Transverse colon (tissue), 4 donors: Measurements from ENCODE around the gene SETMAR. TPM values are rescaled to one million over a fixed set of nuclear protein-coding genes. Genes with fewer than 3 reads are reported as not detected.

ENCODE experiments used
- DNase-seq: peaks from one replicate; pipeline ENCODE4 v3.0.0-alpha.2; 2019
- H3K27ac ChIP-seq, 4 donors: fragments of 200-600 bp; sonication (generic); 2 replicates each; pipeline ENCODE4 v1.5.1; 2016 to 2018; ENCODE audit warnings: inconsistent platforms in 4 of 4
- H3K27me3 ChIP-seq: fragments of 200-600 bp; sonication (generic); 2 replicates; pipeline ENCODE4 v1.5.1; 2017; ENCODE audit warnings: inconsistent platforms
- H3K36me3 ChIP-seq, 4 donors: fragments of 200-600 bp; sonication (generic); 2 replicates each; pipeline ENCODE4 v1.5.1; 2017 to 2019; ENCODE audit warnings: inconsistent platforms in 4 of 4
- H3K4me1 ChIP-seq, 4 donors: fragments of 200-600 bp; sonication (generic); 2 replicates each; pipeline ENCODE4 v1.5.1; 2017 to 2020; ENCODE audit warnings: inconsistent platforms in 4 of 4
- H3K4me3 ChIP-seq, 4 donors: fragments of 200-600 bp; sonication (generic); 1 replicate in 1 of 4; 2 replicates in 3 of 4; pipeline versions ENCODE4 v1.5.1 to v1.6.1; 2017 to 2019; ENCODE audit warnings: inconsistent platforms in 4 of 4
- H3K9me3 ChIP-seq, 2 donors: fragments of 200-600 bp; sonication (generic); 2 replicates each; pipeline ENCODE4 v1.5.1; 2017 to 2019; ENCODE audit warnings: inconsistent platforms in 2 of 2
- EP300 ChIP-seq: sonication (generic); formaldehyde crosslinking; IDR thresholded peaks from one replicate; pipeline ENCODE4 v1.6.1; 2017; ENCODE audit warnings: antibody characterized with exemption, low read depth
- POLR2A ChIP-seq: fragments of 450-650 bp; IDR thresholded peaks from one replicate; pipeline ENCODE4 v1.6.1; 2016; ENCODE audit warnings: antibody characterized with exemption, mild to moderate bottlenecking, moderate library complexity
- POLR2AphosphoS5 ChIP-seq, 3 donors: sonication (generic); formaldehyde crosslinking; IDR thresholded peaks; one replicate each; pipeline ENCODE4 v1.6.1; 2016; ENCODE audit warnings: antibody characterized with exemption in 3 of 3
- WGBS, 2 donors: methylation state at CpG; one replicate each; pipeline ENCODE4 v1.1.5; 2018; ENCODE audit warnings: low coverage in 1 of 2; 5-methylcytosine and 5-hydroxymethylcytosine counted together
- in situ Hi-C, 4 donors: fragments of 200-750 bp; cut with MboI; loops; one replicate each; pipeline versions ENCODE4 v1.15.0 to v1.15.1; 2017; ENCODE audit warnings: low sequenced_read_pairs in 3 of 4, low pct_ligation_motif_present in 1 of 4, low pct_unique_long_range_greater_than_20kb in 1 of 4
- intact Hi-C: fragments of 100-400 bp; cut with DNase I; formaldehyde crosslinking; loops from one replicate; pipeline ENCODE4 v1.15.1; 2023; ENCODE audit warnings: low total_unique reads
- total RNA-seq, 4 donors: library from RNA; depleted of rRNA; stranded (reverse); fragments of >200 nt; gene quantifications; one replicate each; pipeline ENCODE4 v1.1.0, GENCODE V29; 2016
- TF ChIP-seq, protein P1 (sequence below), 5 experiments: fragments of 200-600 bp in 3 of 5; fragments of 450-650 bp in 2 of 5; sonication (generic) in 3 of 5; IDR thresholded peaks; 1 replicate in 2 of 5; 2 replicates in 3 of 5; pipeline ENCODE4 v1.5.1; 2016 to 2017; ENCODE audit warnings: antibody characterized with exemption in 5 of 5, inconsistent platforms in 3 of 5, mild to moderate bottlenecking in 2 of 5, moderate library complexity in 1 of 5

Gene SETMAR
- 10 to 100 TPM; 12.0 to 30.7 (median 15.9) TPM for total RNA-seq

DNA sequence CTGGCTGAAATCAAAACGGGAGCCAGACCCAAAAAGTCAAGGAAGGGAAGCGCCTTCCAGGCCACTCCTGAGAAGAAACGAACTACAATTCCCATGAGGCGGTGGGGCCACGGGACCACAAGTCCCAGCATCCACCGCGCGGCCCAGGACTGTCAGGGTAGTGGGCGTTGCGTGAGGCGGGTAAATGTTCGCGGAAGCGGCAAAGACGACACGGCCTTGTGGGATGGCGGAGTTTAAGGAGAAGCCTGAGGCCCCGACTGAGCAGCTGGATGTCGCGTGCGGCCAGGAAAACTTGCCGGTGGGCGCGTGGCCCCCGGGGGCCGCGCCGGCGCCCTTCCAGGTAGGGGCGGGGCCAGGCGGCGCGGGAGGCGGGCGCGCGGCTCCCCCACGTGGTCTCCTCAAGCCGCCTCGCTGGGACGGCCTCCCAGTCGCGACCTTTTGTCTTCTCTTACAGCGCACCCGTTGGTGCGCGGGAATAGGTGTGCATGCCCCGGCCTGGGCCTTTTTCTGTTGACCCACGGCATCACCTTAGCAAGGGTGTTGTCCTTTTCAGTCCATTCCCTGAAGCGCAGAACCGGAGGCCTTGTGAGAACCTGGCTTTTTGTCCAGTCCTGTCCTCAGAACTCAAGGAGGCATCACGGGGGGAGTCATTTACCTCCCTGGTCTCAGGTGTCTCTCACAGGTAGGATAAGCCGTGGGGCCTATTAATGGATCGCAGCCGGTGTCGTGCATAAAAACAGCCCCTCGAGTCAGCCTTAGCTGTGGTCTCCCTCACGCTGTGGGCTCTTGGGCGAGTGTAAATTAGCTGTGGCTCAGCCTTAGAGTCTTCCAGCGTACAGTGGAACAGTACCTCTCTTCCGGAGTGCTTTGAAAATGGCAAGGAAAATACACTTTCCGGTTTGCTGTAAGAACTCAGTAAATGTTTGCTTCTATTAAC, at the start of gene SETMAR:
SETMAR (plus strand) TSS at position 183 of the 937 bp plus-strand sequence; CDS start at position 185, 2 bp downstream.
- H3K4me3 ChIP-seq: peak within 1 kb of the TSS; percentile 58 to 85 (median 62)
- no peaks in the 10 kb centered on the region for H3K27me3 ChIP-seq
- in situ Hi-C loops (no loop called here), intact Hi-C loops (no loop called here)
- H3K36me3 ChIP-seq: no peaks in the 10 kb centered on the region
- 0% methylated on average over 1 to 57 of the region's 62 CpGs for WGBS, 2 donors
- H3K9me3 ChIP-seq: no peaks in the 10 kb centered on the region
- peak; percentile 85 for TF ChIP-seq POLR2A
- TF ChIP-seq POLR2AphosphoS5 (IDR thresholded peaks at IDR 0.05): peak; percentile 30 to 82 (median 78)
- TF ChIP-seq EP300: no peak
- H3K27ac ChIP-seq: peak within 1 kb of the TSS; percentile 91 to 94 (median 92)
- peak; percentile 92 for DNase-seq
- H3K4me1 ChIP-seq: peaks cover 10 to 26% (median 18%) of the 10 kb centered on the region in 4 donors

DNA sequence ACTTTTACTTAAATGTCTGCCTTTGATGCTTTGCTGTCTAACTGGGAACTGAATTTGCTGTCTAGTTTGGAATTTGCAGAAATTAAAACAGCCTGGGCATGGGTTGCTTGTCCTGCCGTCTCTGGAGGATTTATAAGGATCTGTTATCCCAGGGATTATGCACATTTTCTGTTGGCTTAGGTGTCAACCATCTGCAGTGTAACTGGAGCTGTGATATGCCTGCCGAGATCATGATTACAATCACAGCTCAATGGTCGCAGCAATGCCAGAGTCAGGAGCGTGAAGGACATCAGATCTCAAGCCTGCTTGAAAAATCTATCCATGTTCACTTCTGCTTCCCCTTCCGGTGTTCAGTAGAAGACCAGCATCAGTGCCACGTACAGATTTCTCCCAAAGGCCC, 41.8 kb upstream of the SETMAR start:
- DNase-seq: no peak
- in situ Hi-C loops: no loop called here
- WGBS, 2 donors: 84 to 86% methylated on average over 2 to 6 of the region's 6 CpGs

DNA sequence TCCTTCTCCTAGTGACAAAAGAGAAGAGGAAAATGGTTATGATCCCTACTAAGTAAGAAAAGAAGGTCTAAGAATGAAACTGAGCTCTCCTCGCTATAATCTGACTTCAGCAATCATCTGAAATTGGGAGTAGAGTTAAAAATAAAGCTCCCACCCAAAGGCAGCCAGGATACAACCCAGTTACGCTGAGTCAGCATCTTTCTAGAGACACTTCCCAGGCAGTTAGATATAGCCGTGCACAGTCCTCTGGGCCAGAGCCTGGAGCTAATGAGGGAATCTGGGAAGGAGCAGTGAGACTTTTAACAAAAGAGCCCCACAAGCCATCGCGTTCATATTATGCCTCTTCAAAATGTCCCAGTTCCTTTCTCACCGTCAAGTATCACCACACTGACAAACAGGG, 39.1 kb upstream of the SETMAR start:
- no peak for TF ChIP-seq EP300
- no peak overlapping the region for H3K4me3 ChIP-seq
- DNase-seq: no peak

More for the DNA sequence above, 41.8 kb upstream of the SETMAR start:
- H3K4me1 ChIP-seq: no peaks in the 10 kb centered on the region
- TF ChIP-seq POLR2A: no peak
- H3K27ac ChIP-seq: no peak overlapping the region
- no peaks in the 10 kb centered on the region for H3K27me3 ChIP-seq
- intact Hi-C loops: no loop called here
- H3K4me3 ChIP-seq: no peak overlapping the region
- H3K36me3 ChIP-seq: no peaks in the 10 kb centered on the region
- H3K9me3 ChIP-seq: no peaks in the 10 kb centered on the region

DNA sequence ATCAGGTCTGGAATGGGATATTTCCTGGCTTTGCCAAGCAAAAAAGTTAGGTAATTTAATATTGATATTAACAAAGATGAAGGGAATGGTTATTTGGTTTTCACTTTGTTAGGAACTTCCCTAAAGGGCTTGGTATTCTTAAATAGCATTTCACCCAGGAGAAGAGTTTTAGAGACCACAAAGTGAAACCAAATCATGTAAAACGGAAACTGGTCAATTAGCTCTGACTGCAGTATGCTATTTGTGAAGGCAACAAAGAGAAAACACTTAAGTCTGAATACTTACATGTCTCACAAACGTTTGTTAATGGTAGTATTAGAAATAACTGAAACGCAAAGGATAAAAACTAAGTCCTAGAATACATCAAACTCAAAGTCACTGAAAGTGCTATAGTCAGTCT, 32.4 kb upstream of the SETMAR start:
- in situ Hi-C loops: loop anchor here in 2 of 4 donors (10.0 kb wide), 1 partner anchor 1066 kb away; no protein-coding TSS in a partner anchor
- H3K4me3 ChIP-seq: no peak overlapping the region
- WGBS, 2 donors: 26 to 71% methylated on average over 3 of the region's 3 CpGs

More for the DNA sequence above, 39.1 kb upstream of the SETMAR start:
- intact Hi-C loops: no loop called here
- no peaks in the 10 kb centered on the region for H3K4me1 ChIP-seq
- no peak overlapping the region for H3K27ac ChIP-seq
- H3K36me3 ChIP-seq: no peaks in the 10 kb centered on the region
- 68 to 73% methylated on average over 5 to 6 of the region's 6 CpGs for WGBS, 2 donors
- in situ Hi-C loops: no loop called here
- H3K9me3 ChIP-seq: no peaks in the 10 kb centered on the region
- no peaks in the 10 kb centered on the region for H3K27me3 ChIP-seq

DNA sequence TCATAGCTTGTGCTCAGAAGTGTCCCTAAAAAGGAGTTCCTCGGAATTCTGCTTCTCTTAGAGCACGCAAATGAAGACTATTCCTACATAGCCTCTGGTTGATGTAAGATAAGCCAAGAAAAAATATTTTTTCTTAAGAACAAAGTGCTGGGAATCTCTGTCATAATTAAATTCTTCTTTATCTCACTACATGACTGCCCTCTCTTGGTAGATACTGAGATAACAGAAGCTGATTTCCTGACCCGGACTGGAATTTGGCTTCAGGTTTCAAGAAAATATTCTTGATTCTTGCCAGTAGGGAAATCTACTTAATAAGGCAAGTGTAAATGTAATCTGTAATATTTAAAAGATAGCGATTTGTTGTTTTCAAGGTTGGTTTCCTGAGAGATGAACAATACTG, 31.3 kb upstream of the SETMAR start:
- H3K4me3 ChIP-seq: no peak overlapping the region
- no peaks in the 10 kb centered on the region for H3K4me1 ChIP-seq
- no peaks in the 10 kb centered on the region for H3K27me3 ChIP-seq
- no peaks in the 10 kb centered on the region for H3K36me3 ChIP-seq
- H3K9me3 ChIP-seq: no peaks in the 10 kb centered on the region
- H3K27ac ChIP-seq: no peak overlapping the region
- TF ChIP-seq, protein P1, sequence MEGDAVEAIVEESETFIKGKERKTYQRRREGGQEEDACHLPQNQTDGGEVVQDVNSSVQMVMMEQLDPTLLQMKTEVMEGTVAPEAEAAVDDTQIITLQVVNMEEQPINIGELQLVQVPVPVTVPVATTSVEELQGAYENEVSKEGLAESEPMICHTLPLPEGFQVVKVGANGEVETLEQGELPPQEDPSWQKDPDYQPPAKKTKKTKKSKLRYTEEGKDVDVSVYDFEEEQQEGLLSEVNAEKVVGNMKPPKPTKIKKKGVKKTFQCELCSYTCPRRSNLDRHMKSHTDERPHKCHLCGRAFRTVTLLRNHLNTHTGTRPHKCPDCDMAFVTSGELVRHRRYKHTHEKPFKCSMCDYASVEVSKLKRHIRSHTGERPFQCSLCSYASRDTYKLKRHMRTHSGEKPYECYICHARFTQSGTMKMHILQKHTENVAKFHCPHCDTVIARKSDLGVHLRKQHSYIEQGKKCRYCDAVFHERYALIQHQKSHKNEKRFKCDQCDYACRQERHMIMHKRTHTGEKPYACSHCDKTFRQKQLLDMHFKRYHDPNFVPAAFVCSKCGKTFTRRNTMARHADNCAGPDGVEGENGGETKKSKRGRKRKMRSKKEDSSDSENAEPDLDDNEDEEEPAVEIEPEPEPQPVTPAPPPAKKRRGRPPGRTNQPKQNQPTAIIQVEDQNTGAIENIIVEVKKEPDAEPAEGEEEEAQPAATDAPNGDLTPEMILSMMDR (IDR thresholded peaks at IDR 0.05): peak; percentile 23 to 45 (median 30)
- TF ChIP-seq POLR2A (no peak), POLR2AphosphoS5 (IDR thresholded peaks at IDR 0.05) (no peak)
- intact Hi-C loops: no loop called here
- DNase-seq: no peak
- WGBS, 2 donors: 31 to 39% methylated on average over 4 of the region's 4 CpGs
- in situ Hi-C loops: loop anchor here in 2 of 4 donors (10.0 kb wide), 1 partner anchor 1067 kb away; no protein-coding TSS in a partner anchor

More for the DNA sequence above, 32.4 kb upstream of the SETMAR start:
- no peak for DNase-seq
- no peaks in the 10 kb centered on the region for H3K9me3 ChIP-seq
- H3K27ac ChIP-seq: no peak overlapping the region
- no peaks in the 10 kb centered on the region for H3K27me3 ChIP-seq
- intact Hi-C loops: no loop called here
- no peaks in the 10 kb centered on the region for H3K36me3 ChIP-seq
- TF ChIP-seq POLR2AphosphoS5 (IDR thresholded peaks at IDR 0.05) (no peak), POLR2A (no peak), EP300 (no peak)
- TF ChIP-seq, protein P1 (IDR thresholded peaks at IDR 0.05): no peak
- H3K4me1 ChIP-seq: no peaks in the 10 kb centered on the region
